SKM-1 (cell line): ENCODE measurements around the gene PINLYP.
"Not testable (repeated sequence)": the region's sequence is repeated elsewhere in the genome, so short reads cannot be mapped to it uniquely, and the experiment has no call there.

ENCODE experiments used
- DNase-seq: peaks from one replicate; lab custom pipeline; 2025; ENCODE audit not compliant: unreplicated experiment; lab: John Stamatoyannopoulos, UW

Gene PINLYP

GRCh38 chr19:43581467-43581866 is 5.9 kb downstream of the PINLYP start:
- DNase-seq, result no peak

- no peak for DNase-seq
Observed at GRCh38 chr19:43582495-43582894, 6.9 kb downstream of the PINLYP start.

- DNase-seq, result no peak
Observed at GRCh38 chr19:43584484-43584883, 8.9 kb downstream of the PINLYP start.

GRCh38 chr19:43586346-43586745 is 10.7 kb downstream of the PINLYP start:
- DNase-seq, result no peak

GRCh38 chr19:43587029-43587428 is 11.4 kb downstream of the PINLYP start:
- DNase-seq, result not testable (repeated sequence)

GRCh38 chr19:43589277-43589676 is 13.7 kb downstream of the PINLYP start:
- DNase-seq, result no peak

GRCh38 chr19:43589678-43590077 is 14.1 kb downstream of the PINLYP start:
- no peak for DNase-seq

GRCh38 chr19:43591904-43592772 is 16.5 kb downstream of the PINLYP start:
- no peak for DNase-seq

- no peak for DNase-seq
Observed at GRCh38 chr19:43592800-43593350, 17.3 kb downstream of the PINLYP start.

- no peak for DNase-seq
Observed at GRCh38 chr19:43594081-43594697, 18.6 kb downstream of the PINLYP start.

- peak; percentile 22 for DNase-seq
Observed at GRCh38 chr19:43594710-43595604, 19.4 kb downstream of the PINLYP start.

GRCh38 chr19:43595605-43595998 is 20.0 kb downstream of the PINLYP start:
- DNase-seq, result no peak

- peak; percentile 87 for DNase-seq
Observed at GRCh38 chr19:43595999-43596841, 20.6 kb downstream of the PINLYP start, which contains the start of the genes IRGQ and ZNF576. IRGQ (minus strand) TSS chr19:43596134; CDS start chr19:43595338, 796 bp downstream. ZNF576 (plus strand) TSS chr19:43596595; CDS start chr19:43597109, 514 bp downstream.

GRCh38 chr19:43596842-43597461 is 21.4 kb downstream of the PINLYP start:
- DNase-seq, result no peak

GRCh38 chr19:43597876-43598275 is 22.3 kb downstream of the PINLYP start:
- no peak for DNase-seq

GRCh38 chr19:43598445-43599240 is 23.0 kb downstream of the PINLYP start:
- no peak for DNase-seq

GRCh38 chr19:43599635-43600295 is 24.2 kb downstream of the PINLYP start:
- no peak for DNase-seq

- DNase-seq, result not testable (repeated sequence)
Observed at GRCh38 chr19:43600326-43600725, 24.7 kb downstream of the PINLYP start.
